GM18909 (cell line): ENCODE data around the gene FRMD4A.
A peak's percentile ranks its signal among the peaks of the same experiment; 100 is the strongest.

Experiments used
- ATAC-seq: cut with Tn5 transposase; IDR thresholded peaks from one replicate; pipeline ENCODE4 v1.9.1; 2021; ENCODE audit warnings: mild to moderate bottlenecking; ENCODE audit not compliant: unreplicated experiment, poor library complexity

FRMD4A gene

GRCh38 chr10:13678101-13678843, 652.5 kb downstream of the FRMD4A start:
- no peak for ATAC-seq

- no peak for ATAC-seq
Observed at GRCh38 chr10:13674645-13675588, 655.8 kb downstream of the FRMD4A start.

GRCh38 chr10:13673156-13673555, 657.6 kb downstream of the FRMD4A start:
- ATAC-seq = no peak

GRCh38 chr10:13672548-13672947, 658.2 kb downstream of the FRMD4A start:
- no peak for ATAC-seq

- no peak for ATAC-seq
Observed at GRCh38 chr10:13671904-13672303, 658.8 kb downstream of the FRMD4A start.

- no peak for ATAC-seq
Observed at GRCh38 chr10:13670311-13670710, 660.4 kb downstream of the FRMD4A start.

- no peak for ATAC-seq
Observed at GRCh38 chr10:13669901-13670300, 660.8 kb downstream of the FRMD4A start.

GRCh38 chr10:13669182-13669855, 661.4 kb downstream of the FRMD4A start:
- no peak for ATAC-seq

GRCh38 chr10:13668126-13668525, 662.6 kb downstream of the FRMD4A start:
- ATAC-seq = no peak

- no peak for ATAC-seq
Observed at GRCh38 chr10:13665516-13666262, 665.0 kb downstream of the FRMD4A start.

GRCh38 chr10:13661256-13661655, 669.5 kb downstream of the FRMD4A start:
- no peak for ATAC-seq

GRCh38 chr10:13660551-13660920, 670.2 kb downstream of the FRMD4A start:
- ATAC-seq = no peak

- ATAC-seq = peak; percentile 59
Observed at GRCh38 chr10:13659887-13660550, 670.7 kb downstream of the FRMD4A start.

- no peak for ATAC-seq
Observed at GRCh38 chr10:13658871-13659685, 671.6 kb downstream of the FRMD4A start.

- ATAC-seq = no peak
Observed at GRCh38 chr10:13658264-13658663, 672.5 kb downstream of the FRMD4A start.

- ATAC-seq = no peak
Observed at GRCh38 chr10:13657101-13657680, 673.5 kb downstream of the FRMD4A start.

- no peak for ATAC-seq
Observed at GRCh38 chr10:13656337-13657100, 674.2 kb downstream of the FRMD4A start.

GRCh38 chr10:13654846-13655245, 675.9 kb downstream of the FRMD4A start:
- no peak for ATAC-seq
